HL-60 (cell line): Measurements from ENCODE around the gene MSX2.

Source experiments
- DNase-seq, 2 experiments: peaks; one replicate each; pipeline ENCODE4 v3.0.0-alpha.2; 2010 to 2020; ENCODE audit warnings: low read depth in 1 of 2, low spot score in 1 of 2
- H3K27ac ChIP-seq: fragments of 250-450 bp; sonication (Bioruptor Pico); replicated peaks from 2 replicates; pipeline ENCODE4 v1.5.1; 2020; ENCODE audit warnings: mild to moderate bottlenecking, moderate library complexity
- H3K27me3 ChIP-seq: fragments of 250-450 bp; sonication (Bioruptor Pico); 2 replicates; pipeline ENCODE4 v1.5.1; 2021; ENCODE audit warnings: mild to moderate bottlenecking, moderate library complexity; ENCODE audit not compliant: insufficient read depth, poor library complexity, severe bottlenecking
- H3K4me3 ChIP-seq: replicated peaks from 2 replicates; pipeline ENCODE4 v1.5.1; 2011; ENCODE audit warnings: mild to moderate bottlenecking, control low read depth, low read length; ENCODE audit not compliant: insufficient read depth
- CTCF ChIP-seq: IDR thresholded peaks from one replicate; pipeline ENCODE4 v1.5.1; 2011; ENCODE audit warnings: low read length, control low read depth, inconsistent platforms; ENCODE audit not compliant: insufficient read depth
- GABPA ChIP-seq: IDR thresholded peaks from 2 replicates; pipeline ENCODE4 v1.6.1; 2012; ENCODE audit warnings: low read depth
- POLR2AphosphoS5 ChIP-seq: IDR thresholded peaks from 2 replicates; pipeline ENCODE4 v1.6.1; 2012; ENCODE audit warnings: low read depth
- REST ChIP-seq: IDR thresholded peaks from 2 replicates; pipeline ENCODE4 v1.6.1; 2012; ENCODE audit warnings: low read depth; ENCODE audit not compliant: insufficient replicate concordance
- SPI1 ChIP-seq: IDR thresholded peaks from 2 replicates; pipeline ENCODE4 v1.6.1; 2012; ENCODE audit warnings: low read depth, mild to moderate bottlenecking, borderline replicate concordance

Gene MSX2

GRCh38 chr5:174737330-174737729 lies 12.9 kb downstream of the MSX2 start:
- H3K27me3 ChIP-seq, result peaks cover 38% of the 10 kb centered on the region
- no peak overlapping the region for H3K27ac ChIP-seq
- DNase-seq, result no peak
- no peak for TF ChIP-seq CTCF
- no peak for TF ChIP-seq POLR2AphosphoS5
- no peak for TF ChIP-seq GABPA
- no peak for TF ChIP-seq REST
- no peak for TF ChIP-seq SPI1
- H3K4me3 ChIP-seq, result no peak overlapping the region

- TF ChIP-seq POLR2AphosphoS5, result no peak
- no peak for TF ChIP-seq REST
- no peak for TF ChIP-seq GABPA
- TF ChIP-seq SPI1, result no peak
- no peak for TF ChIP-seq CTCF
- DNase-seq, result no peak
- peaks cover 3% of the 10 kb centered on the region for H3K27me3 ChIP-seq
- H3K4me3 ChIP-seq, result no peak overlapping the region
- H3K27ac ChIP-seq, result no peak overlapping the region
Measured at GRCh38 chr5:174741352-174741751, 17.0 kb downstream of the MSX2 start.

- no peak for DNase-seq
- Histone ChIP-seq H3K27ac (no peak overlapping the region), H3K27me3 (peaks cover 9% of the 10 kb centered on the region), H3K4me3 (no peak overlapping the region)
- TF ChIP-seq CTCF, result no peak
- TF ChIP-seq GABPA, result no peak
- TF ChIP-seq SPI1, result no peak
- TF ChIP-seq REST, result no peak
- no peak for TF ChIP-seq POLR2AphosphoS5
Measured at GRCh38 chr5:174744896-174745295, 20.5 kb downstream of the MSX2 start.
